ENCODE results near the gene DSC1. TPM values are rescaled to one million over a fixed set of nuclear protein-coding genes. Genes with fewer than 3 reads are reported as not detected.

The DSC1 gene, protein sequence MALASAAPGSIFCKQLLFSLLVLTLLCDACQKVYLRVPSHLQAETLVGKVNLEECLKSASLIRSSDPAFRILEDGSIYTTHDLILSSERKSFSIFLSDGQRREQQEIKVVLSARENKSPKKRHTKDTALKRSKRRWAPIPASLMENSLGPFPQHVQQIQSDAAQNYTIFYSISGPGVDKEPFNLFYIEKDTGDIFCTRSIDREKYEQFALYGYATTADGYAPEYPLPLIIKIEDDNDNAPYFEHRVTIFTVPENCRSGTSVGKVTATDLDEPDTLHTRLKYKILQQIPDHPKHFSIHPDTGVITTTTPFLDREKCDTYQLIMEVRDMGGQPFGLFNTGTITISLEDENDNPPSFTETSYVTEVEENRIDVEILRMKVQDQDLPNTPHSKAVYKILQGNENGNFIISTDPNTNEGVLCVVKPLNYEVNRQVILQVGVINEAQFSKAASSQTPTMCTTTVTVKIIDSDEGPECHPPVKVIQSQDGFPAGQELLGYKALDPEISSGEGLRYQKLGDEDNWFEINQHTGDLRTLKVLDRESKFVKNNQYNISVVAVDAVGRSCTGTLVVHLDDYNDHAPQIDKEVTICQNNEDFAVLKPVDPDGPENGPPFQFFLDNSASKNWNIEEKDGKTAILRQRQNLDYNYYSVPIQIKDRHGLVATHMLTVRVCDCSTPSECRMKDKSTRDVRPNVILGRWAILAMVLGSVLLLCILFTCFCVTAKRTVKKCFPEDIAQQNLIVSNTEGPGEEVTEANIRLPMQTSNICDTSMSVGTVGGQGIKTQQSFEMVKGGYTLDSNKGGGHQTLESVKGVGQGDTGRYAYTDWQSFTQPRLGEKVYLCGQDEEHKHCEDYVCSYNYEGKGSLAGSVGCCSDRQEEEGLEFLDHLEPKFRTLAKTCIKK
- not detected for total RNA-seq
- under 1 TPM in 1 of 3 donors, not detected in 2; 0.09 TPM for polyA plus RNA-seq

GRCh38 chr18:31162825-31163435, at the start of gene DSC1:
DSC1 (minus strand) TSS chr18:31162856; CDS start chr18:31162594, 262 bp downstream.
- DNase-seq = no peak
- no peak for TF ChIP-seq CTCF (IDR thresholded peaks at IDR 0.05)
- no peak for TF ChIP-seq EP300 (IDR thresholded peaks at IDR 0.05)
- TF ChIP-seq POLR2A (IDR thresholded peaks at IDR 0.05) = no peak
- no peak for TF ChIP-seq POLR2AphosphoS5 (IDR thresholded peaks at IDR 0.05)
- WGBS, 2 donors = 72 to 82% methylated on average over 5 of the region's 5 CpGs
- H3K27me3 ChIP-seq = no peaks in the 10 kb centered on the region
- no peaks in the 10 kb centered on the region for H3K4me1 ChIP-seq
- no peak within 1 kb of the TSS for H3K4me3 ChIP-seq
- H3K27ac ChIP-seq = no peak within 1 kb of the TSS
- intact Hi-C loops (cut with DNase I) = no loop called here
- no peaks in the 10 kb centered on the region for H3K9me3 ChIP-seq
- no peaks in the 10 kb centered on the region for H3K36me3 ChIP-seq

DNA sequence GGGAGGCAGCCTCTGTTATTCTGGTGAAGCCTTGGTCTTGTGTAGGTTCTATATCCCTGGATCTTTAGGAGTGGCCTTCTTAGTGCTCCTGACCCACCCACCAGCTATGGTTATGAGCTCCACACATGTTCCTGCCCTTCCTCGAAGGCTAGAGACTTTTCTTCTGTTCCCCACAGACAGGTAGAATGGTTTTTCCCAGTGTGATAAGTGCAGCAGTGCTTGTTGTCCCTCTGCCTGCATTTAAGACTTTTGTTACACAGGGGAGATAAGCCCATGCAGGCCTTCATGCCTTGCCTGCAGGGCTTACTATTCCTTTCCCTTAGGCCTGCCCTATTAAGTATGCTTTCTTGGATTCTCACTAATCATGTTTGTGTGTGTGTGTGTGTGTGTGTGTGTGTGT, 48.4 kb upstream of the DSC1 start:
- H3K4me1 ChIP-seq = no peaks in the 10 kb centered on the region
- intact Hi-C loops (cut with DNase I) = no loop called here
- TF ChIP-seq POLR2AphosphoS5 (IDR thresholded peaks at IDR 0.05) (no peak), POLR2A (IDR thresholded peaks at IDR 0.05) (no peak), EP300 (IDR thresholded peaks at IDR 0.05) (no peak), CTCF (IDR thresholded peaks at IDR 0.05) (no peak)
- no peak overlapping the region for H3K4me3 ChIP-seq
- H3K27me3 ChIP-seq = no peaks in the 10 kb centered on the region
- no peak overlapping the region for H3K27ac ChIP-seq
- H3K36me3 ChIP-seq = no peaks in the 10 kb centered on the region
- no peak for DNase-seq
- no peaks in the 10 kb centered on the region for H3K9me3 ChIP-seq
- 38 to 60% methylated on average over 1 of the region's 1 CpG for WGBS, 2 donors

GRCh38 chr18:31209041-31209440, 46.4 kb upstream of the DSC1 start:
- intact Hi-C loops (cut with DNase I) = no loop called here
- Histone ChIP-seq H3K9me3 (no peaks in the 10 kb centered on the region), H3K27me3 (no peaks in the 10 kb centered on the region), H3K4me1 (no peaks in the 10 kb centered on the region), H3K36me3 (no peaks in the 10 kb centered on the region), H3K4me3 (no peak overlapping the region), H3K27ac (no peak overlapping the region)
- TF ChIP-seq POLR2A (IDR thresholded peaks at IDR 0.05) = no peak
- TF ChIP-seq CTCF (IDR thresholded peaks at IDR 0.05) = no peak
- no peak for TF ChIP-seq EP300 (IDR thresholded peaks at IDR 0.05)
- TF ChIP-seq POLR2AphosphoS5 (IDR thresholded peaks at IDR 0.05) = no peak
- no peak for DNase-seq
- WGBS, 2 donors = 88 to 91% methylated on average over 4 of the region's 4 CpGs

GRCh38 chr18:31207391-31207790, 44.7 kb upstream of the DSC1 start:
- TF ChIP-seq POLR2A (IDR thresholded peaks at IDR 0.05) = no peak
- TF ChIP-seq EP300 (IDR thresholded peaks at IDR 0.05) = no peak
- TF ChIP-seq POLR2AphosphoS5 (IDR thresholded peaks at IDR 0.05) = no peak
- TF ChIP-seq CTCF (IDR thresholded peaks at IDR 0.05) = no peak
- no peaks in the 10 kb centered on the region for H3K36me3 ChIP-seq
- intact Hi-C loops (cut with DNase I) = no loop called here
- H3K9me3 ChIP-seq = no peaks in the 10 kb centered on the region
- H3K27me3 ChIP-seq = no peaks in the 10 kb centered on the region
- WGBS, 2 donors = 17 to 69% methylated on average over 6 of the region's 6 CpGs
- no peaks in the 10 kb centered on the region for H3K4me1 ChIP-seq
- H3K27ac ChIP-seq = no peak overlapping the region
- no peak overlapping the region for H3K4me3 ChIP-seq
- DNase-seq = no peak
